H1 (cell line): ENCODE results near the gene GUF1. TPM values are rescaled to one million over a fixed set of nuclear protein-coding genes. Genes with fewer than 3 reads are reported as not detected.

ENCODE experiments used
- E2F6 ChIP-seq: IDR thresholded peaks from 2 replicates; pipeline ENCODE4 v1.6.1; 2012; ENCODE audit warnings: inconsistent platforms
- SIN3A ChIP-seq, 2 experiments: IDR thresholded peaks in 1 of 2; conservative IDR thresholded peaks in 1 of 2; 2 replicates each; pipeline ENCODE4 v1.6.1; 2011 to 2012; ENCODE audit warnings: low read length in 2 of 2, improper control_type of control experiment in 1 of 2, low read depth in 1 of 2, mild to moderate bottlenecking in 1 of 2
- SUZ12 ChIP-seq: fragments of 200-600 bp; sonication (generic); IDR thresholded peaks from 2 replicates; pipeline ENCODE4 v1.6.1; 2012; ENCODE audit warnings: mild to moderate bottlenecking, inconsistent platforms, low read length, moderate library complexity, mixed read lengths
- polyA plus RNA-seq, 7 experiments: library from polyadenylated mRNA; depleted of rRNA in 3 of 7; stranded (reverse) in 5 of 7; unstranded in 2 of 7; fragments of >200 nt in 5 of 7; fragments of 200-250 nt in 2 of 7; gene quantifications; 1 replicate in 5 of 7; 2 replicates in 1 of 7; 4 replicates in 1 of 7; pipeline versions ENCODE4 v1.2.1 to v1.2.3, GENCODE V29; 2011 to 2013; ENCODE audit warnings: missing spikeins in 2 of 7, mixed read lengths in 2 of 7
- total RNA-seq: library from RNA; stranded (reverse); fragmentation: NEBNext Ultra II Directional; extraction: Animal tissue kit (Norgen Biotek cat#: 25700); gene quantifications from 2 replicates; pipeline ENCODE4 v1.2.1, GENCODE V29; 2021

The GUF1 gene
- total and polyA plus RNA-seq, 2 of the 8 experiments (the other 6 are each of a cell fraction or from before 2014, with no cell fraction given): 14.8 to 30.6 TPM

DNA sequence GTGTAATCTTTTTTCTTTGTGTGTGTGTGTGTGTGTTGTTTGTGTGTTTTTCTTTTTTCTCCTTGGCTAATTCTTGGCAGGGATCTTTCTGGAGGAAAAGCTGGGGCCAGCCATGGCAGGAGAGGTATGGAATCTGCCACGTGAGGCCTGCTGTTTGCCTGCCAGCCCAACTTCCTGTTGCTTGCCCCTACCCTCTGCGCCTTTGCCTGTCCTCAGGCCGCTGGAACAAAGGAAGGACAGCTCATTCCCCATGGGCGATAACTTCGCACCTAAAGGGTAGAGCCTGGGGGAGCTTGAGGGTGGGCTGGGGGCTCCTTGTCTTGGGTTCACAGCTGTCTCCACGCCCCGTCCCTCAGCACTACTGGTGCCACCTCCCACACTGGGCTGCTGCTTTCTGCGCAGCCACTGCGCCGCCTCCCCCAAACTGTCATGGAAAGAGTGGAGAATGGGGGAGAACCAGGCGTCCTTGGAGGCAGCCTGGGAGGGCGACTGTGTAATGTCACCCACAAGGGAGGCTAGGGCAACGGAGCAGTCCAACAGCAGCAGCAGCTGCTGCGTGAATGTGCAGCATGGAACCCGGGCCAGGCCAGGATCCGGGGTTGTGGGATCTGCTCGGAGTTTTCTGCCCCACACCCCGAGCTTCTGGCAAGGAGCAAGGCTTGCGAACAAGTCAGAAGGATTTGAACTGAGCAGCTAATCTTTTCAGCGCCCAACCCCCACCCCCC lies 14.5 kb upstream of the GUF1 start (continued):
- TF ChIP-seq SIN3A (conservative IDR thresholded peaks at IDR 0.05 in 1 of 2, IDR thresholded peaks at IDR 0.05 in 1 of 2; ENCODE audit: low read depth in 1 of 2, low read length in 2 of 2): no peak
- TF ChIP-seq SUZ12: no peak
- TF ChIP-seq E2F6: no peak
